Measurements from ENCODE around the gene FHIT. TPM values are rescaled to one million over a fixed set of nuclear protein-coding genes. Genes with fewer than 3 reads are reported as not detected.

The FHIT gene
- total RNA-seq, 2 experiments from 2014 or later: 7.6 to 7.9 TPM

GRCh38 chr3:59856934-59857460, 1394.3 kb downstream of the FHIT start:
- Mint-ChIP-seq H3K4me1 (ENCODE audit: low read depth) (peaks cover 10% of the 10 kb centered on the region), H3K4me3 (no peak overlapping the region), H3K9me3 (peaks cover 3% of the 10 kb centered on the region), H3K27ac (no peak overlapping the region), H3K27me3 (no peaks in the 10 kb centered on the region), H3K36me3 (ENCODE audit: low read depth) (peaks cover 1% of the 10 kb centered on the region)
- intact Hi-C loops (cut with micrococcal nuclease): loop anchor here (2.0 to 5.0 kb wide), 2 partner anchors 280 to 644 kb away; no protein-coding TSS in a partner anchor
- ChIA-PET POLR2A (no interaction called here), CTCF (interaction anchor here (0.6 to 2.2 kb wide), 35 partner anchors 7 to 646 kb away, joined by 3 to 19 read pairs (median 4); no protein-coding TSS in a partner anchor)
- ATAC-seq (no peak), DNase-seq (no peak)
- no peak for TF ChIP-seq CTCF (IDR thresholded peaks at IDR 0.05)

DNA sequence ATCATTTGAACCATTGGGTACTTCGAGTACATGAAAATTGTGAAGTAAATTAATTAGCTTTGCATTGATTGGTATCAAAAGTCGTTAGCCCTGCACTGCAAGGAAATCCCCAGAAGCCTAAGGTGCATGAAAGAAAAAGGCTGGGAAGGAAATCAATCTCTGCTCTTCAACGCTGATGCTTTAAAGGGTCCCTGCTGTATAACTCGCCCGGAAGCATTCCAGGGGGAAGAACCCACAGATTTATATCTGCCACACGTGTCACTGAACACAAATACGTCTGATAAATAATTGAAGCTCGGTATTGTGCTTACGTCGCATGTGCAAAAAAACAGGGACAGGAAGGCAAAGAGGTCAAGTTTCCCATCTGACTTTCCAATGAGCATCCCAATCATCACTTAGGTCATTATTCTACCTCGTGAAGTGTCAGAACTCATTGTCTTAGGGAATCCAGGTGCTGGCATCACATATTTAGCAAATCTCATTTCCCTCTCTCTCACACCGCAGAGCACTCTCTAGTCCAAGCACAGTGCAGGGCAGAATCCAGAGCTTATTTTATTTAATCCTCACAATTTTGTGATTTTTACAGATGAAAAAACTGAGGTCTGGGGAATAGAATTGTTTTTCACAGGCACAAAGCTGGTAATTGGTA, 1397.1 kb downstream of the FHIT start:
- ChIA-PET CTCF (interaction anchor here (0.7 to 1.6 kb wide), 4 partner anchors 13 to 643 kb away, joined by 3 to 8 read pairs (median 4); no protein-coding TSS in a partner anchor), POLR2A (interaction anchor here (0.6 kb wide), 1 partner anchor 540 kb away, joined by 3 read pairs; no protein-coding TSS in a partner anchor)
- DNase-seq: no peak
- Mint-ChIP-seq H3K9me3 (no peaks in the 10 kb centered on the region), H3K4me3 (no peak overlapping the region), H3K4me1 (ENCODE audit: low read depth) (peaks cover 10% of the 10 kb centered on the region), H3K27me3 (no peaks in the 10 kb centered on the region), H3K36me3 (ENCODE audit: low read depth) (no peaks in the 10 kb centered on the region), H3K27ac (no peak overlapping the region)
- intact Hi-C loops (cut with micrococcal nuclease): no loop called here
- ATAC-seq: no peak
- no peak for TF ChIP-seq CTCF (IDR thresholded peaks at IDR 0.05)

- TF ChIP-seq CTCF (IDR thresholded peaks at IDR 0.05): no peak
- DNase-seq (no peak), ATAC-seq (no peak)
- no peaks in the 10 kb centered on the region for H3K4me1 Mint-ChIP-seq (ENCODE audit: low read depth)
- H3K27ac Mint-ChIP-seq: no peak overlapping the region
- peaks cover 5% of the 10 kb centered on the region for H3K36me3 Mint-ChIP-seq (ENCODE audit: low read depth)
- H3K4me3 Mint-ChIP-seq: no peak overlapping the region
- POLR2A ChIA-PET: no interaction called here
- no peaks in the 10 kb centered on the region for H3K27me3 Mint-ChIP-seq
- peaks cover 14% of the 10 kb centered on the region for H3K9me3 Mint-ChIP-seq
- CTCF ChIA-PET: interaction anchor here (0.8 kb wide), 1 partner anchor 274 kb away, joined by 3 read pairs; no protein-coding TSS in a partner anchor
- intact Hi-C loops (cut with micrococcal nuclease): no loop called here
Measured at GRCh38 chr3:59850417-59850816, 1400.8 kb downstream of the FHIT start.

DNA sequence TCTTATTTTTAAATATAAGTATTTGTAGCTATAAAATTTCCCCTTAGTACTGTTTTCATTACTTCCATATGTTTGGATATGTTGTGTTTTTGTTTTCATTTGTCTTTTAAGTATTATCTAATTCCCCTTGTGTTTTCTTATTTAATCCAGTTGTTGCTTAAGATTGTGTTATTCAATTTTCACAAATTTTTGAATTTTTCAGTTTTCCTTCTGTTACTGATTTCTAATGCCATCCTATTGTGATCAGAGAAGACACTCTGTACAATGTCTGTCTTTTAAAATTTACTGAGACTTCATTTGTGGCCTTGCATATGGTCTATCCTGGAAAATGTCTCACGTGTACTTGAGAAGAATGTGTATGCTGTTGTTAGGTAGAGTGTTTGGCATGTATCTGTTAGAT, 1405.9 kb downstream of the FHIT start:
- H3K9me3 Mint-ChIP-seq: peaks cover 14% of the 10 kb centered on the region
- ATAC-seq (no peak), DNase-seq (no peak)
- peaks cover 8% of the 10 kb centered on the region for H3K4me1 Mint-ChIP-seq (ENCODE audit: low read depth)
- peaks cover 5% of the 10 kb centered on the region for H3K36me3 Mint-ChIP-seq (ENCODE audit: low read depth)
- intact Hi-C loops (cut with micrococcal nuclease): no loop called here
- H3K27me3 Mint-ChIP-seq: no peaks in the 10 kb centered on the region
- CTCF ChIA-PET: interaction anchor here (1.0 kb wide), 1 partner anchor 12 kb away, joined by 4 read pairs; no protein-coding TSS in a partner anchor
- H3K27ac Mint-ChIP-seq: no peak overlapping the region
- no peak for TF ChIP-seq CTCF (IDR thresholded peaks at IDR 0.05)
- no peak overlapping the region for H3K4me3 Mint-ChIP-seq
- POLR2A ChIA-PET: no interaction called here

- CTCF ChIA-PET: no interaction called here
- no peak for DNase-seq
Measured at GRCh38 chr3:59843821-59844220, 1407.4 kb downstream of the FHIT start.

More at GRCh38 chr3:59843821-59844220, 1407.4 kb downstream of the FHIT start:
- Mint-ChIP-seq H3K27ac (no peak overlapping the region), H3K4me3 (no peak overlapping the region), H3K4me1 (ENCODE audit: low read depth) (peaks cover 20% of the 10 kb centered on the region), H3K36me3 (ENCODE audit: low read depth) (peaks cover 5% of the 10 kb centered on the region), H3K9me3 (peaks cover 14% of the 10 kb centered on the region), H3K27me3 (no peaks in the 10 kb centered on the region)
- intact Hi-C loops (cut with micrococcal nuclease): no loop called here
- POLR2A ChIA-PET: no interaction called here
- TF ChIP-seq CTCF (IDR thresholded peaks at IDR 0.05): no peak
- no peak for ATAC-seq

Data from activated CD8-positive, alpha-beta T cell treated with anti-CD3 and anti-CD28 coated beads for 36 hours (primary cell).